Stimulated activated memory B cell treated with anti-CD40 and anti-IgM and Interleukin-4, amounts not matched to agents 10 μg/mL and 1 μg/mL and 100 μg/mL, for 72 hours (primary cell): ENCODE measurements around the gene MCRIP1.
"Not testable (repeated sequence)": the region's sequence is repeated elsewhere in the genome, so short reads cannot be mapped to it uniquely, and the experiment has no call there.

ENCODE experiments used
- ATAC-seq: fragments of 150-1000 bp; cut with Tn5 transposase; 2 replicates; pipeline ENCODE4 v1.10.0; 2021
- H3K27ac Mint-ChIP-seq: one replicate; pipeline ENCODE4 v1.8.0; 2022; ENCODE audit warnings: mild to moderate bottlenecking, mixed read lengths
- H3K27me3 Mint-ChIP-seq: one replicate; pipeline ENCODE4 v1.8.0; 2022; ENCODE audit warnings: mixed read lengths
- H3K36me3 Mint-ChIP-seq: one replicate; pipeline ENCODE4 v1.8.0; 2022; ENCODE audit warnings: mixed read lengths
- H3K4me1 Mint-ChIP-seq: one replicate; pipeline ENCODE4 v1.8.0; 2022; ENCODE audit warnings: mixed read lengths
- H3K4me3 Mint-ChIP-seq: one replicate; pipeline ENCODE4 v1.8.0; 2022; ENCODE audit warnings: mild to moderate bottlenecking, moderate library complexity, mixed read lengths
- H3K9me3 Mint-ChIP-seq: one replicate; pipeline ENCODE4 v1.8.0; 2022; ENCODE audit warnings: mixed read lengths

MCRIP1 gene

GRCh38 chr17:81846743-81847689 is 13.9 kb upstream of the MCRIP1 start:
- Mint-ChIP-seq H3K27me3 (no peaks in the 10 kb centered on the region), H3K9me3 (no peaks in the 10 kb centered on the region)

GRCh38 chr17:81845881-81846742 is 13.0 kb upstream of the MCRIP1 start:
- H3K4me3 Mint-ChIP-seq = no peak overlapping the region
- H3K27me3 Mint-ChIP-seq = no peaks in the 10 kb centered on the region
- ATAC-seq = no peak
- peaks cover 45% of the 10 kb centered on the region for H3K36me3 Mint-ChIP-seq
- no peak overlapping the region for H3K27ac Mint-ChIP-seq
- H3K4me1 Mint-ChIP-seq = no peaks in the 10 kb centered on the region
- no peaks in the 10 kb centered on the region for H3K9me3 Mint-ChIP-seq

More at GRCh38 chr17:81846743-81847689, 13.9 kb upstream of the MCRIP1 start:
- Mint-ChIP-seq H3K27ac (no peak overlapping the region), H3K4me3 (no peak overlapping the region), H3K4me1 (no peaks in the 10 kb centered on the region), H3K36me3 (peaks cover 54% of the 10 kb centered on the region)
- ATAC-seq = no peak

GRCh38 chr17:81845361-81845760 is 12.3 kb upstream of the MCRIP1 start:
- ATAC-seq = no peak
- Mint-ChIP-seq H3K9me3 (no peaks in the 10 kb centered on the region), H3K4me1 (no peaks in the 10 kb centered on the region), H3K4me3 (no peak overlapping the region), H3K27me3 (no peaks in the 10 kb centered on the region), H3K36me3 (peaks cover 44% of the 10 kb centered on the region), H3K27ac (no peak overlapping the region)

- H3K9me3 Mint-ChIP-seq = no peaks in the 10 kb centered on the region
- ATAC-seq = no peak
- no peaks in the 10 kb centered on the region for H3K27me3 Mint-ChIP-seq
- H3K27ac Mint-ChIP-seq = no peak overlapping the region
- no peak overlapping the region for H3K4me3 Mint-ChIP-seq
- H3K36me3 Mint-ChIP-seq = peaks cover 44% of the 10 kb centered on the region
- no peaks in the 10 kb centered on the region for H3K4me1 Mint-ChIP-seq
Observed at GRCh38 chr17:81844887-81845286, 11.8 kb upstream of the MCRIP1 start.

GRCh38 chr17:81844327-81844851 is 11.3 kb upstream of the MCRIP1 start:
- Mint-ChIP-seq H3K4me3 (peak overlapping the region; percentile 5), H3K4me1 (no peaks in the 10 kb centered on the region), H3K36me3 (peaks cover 44% of the 10 kb centered on the region), H3K27me3 (no peaks in the 10 kb centered on the region), H3K27ac (no peak overlapping the region), H3K9me3 (no peaks in the 10 kb centered on the region)
- ATAC-seq = no peak

- no peak overlapping the region for H3K27ac Mint-ChIP-seq
- peaks cover 44% of the 10 kb centered on the region for H3K36me3 Mint-ChIP-seq
- no peaks in the 10 kb centered on the region for H3K27me3 Mint-ChIP-seq
- no peak overlapping the region for H3K4me3 Mint-ChIP-seq
- H3K4me1 Mint-ChIP-seq = no peaks in the 10 kb centered on the region
- ATAC-seq = no peak
- H3K9me3 Mint-ChIP-seq = no peaks in the 10 kb centered on the region
Observed at GRCh38 chr17:81843713-81844326, 10.7 kb upstream of the MCRIP1 start.

- Mint-ChIP-seq H3K9me3 (no peaks in the 10 kb centered on the region), H3K4me1 (no peaks in the 10 kb centered on the region), H3K4me3 (no peak overlapping the region), H3K27me3 (no peaks in the 10 kb centered on the region), H3K36me3 (peaks cover 39% of the 10 kb centered on the region), H3K27ac (no peak overlapping the region)
- ATAC-seq = no peak
Observed at GRCh38 chr17:81842725-81843504, 9.8 kb upstream of the MCRIP1 start.

- Mint-ChIP-seq H3K9me3 (no peaks in the 10 kb centered on the region), H3K27ac (no peak overlapping the region), H3K4me3 (no peak overlapping the region), H3K36me3 (peaks cover 37% of the 10 kb centered on the region), H3K27me3 (no peaks in the 10 kb centered on the region), H3K4me1 (no peaks in the 10 kb centered on the region)
- ATAC-seq = no peak
Observed at GRCh38 chr17:81842378-81842724, 9.3 kb upstream of the MCRIP1 start.

- ATAC-seq = no peak
- Mint-ChIP-seq H3K9me3 (no peaks in the 10 kb centered on the region), H3K4me3 (no peak overlapping the region), H3K4me1 (no peaks in the 10 kb centered on the region), H3K36me3 (peaks cover 37% of the 10 kb centered on the region), H3K27me3 (no peaks in the 10 kb centered on the region), H3K27ac (no peak overlapping the region)
Observed at GRCh38 chr17:81841866-81842265, 8.8 kb upstream of the MCRIP1 start.

- Mint-ChIP-seq H3K36me3 (peaks cover 32% of the 10 kb centered on the region), H3K4me3 (no peak overlapping the region), H3K27me3 (no peaks in the 10 kb centered on the region), H3K27ac (no peak overlapping the region), H3K4me1 (peaks cover 2% of the 10 kb centered on the region), H3K9me3 (no peaks in the 10 kb centered on the region)
- ATAC-seq = no peak
Observed at GRCh38 chr17:81840826-81841778, 8.0 kb upstream of the MCRIP1 start.

GRCh38 chr17:81840059-81840458 is 7.0 kb upstream of the MCRIP1 start:
- H3K36me3 Mint-ChIP-seq = peaks cover 26% of the 10 kb centered on the region
- not testable (repeated sequence) for ATAC-seq, H3K4me1 Mint-ChIP-seq, H3K27ac Mint-ChIP-seq, H3K27me3 Mint-ChIP-seq, H3K4me3 Mint-ChIP-seq, H3K9me3 Mint-ChIP-seq

GRCh38 chr17:81839301-81839700 is 6.2 kb upstream of the MCRIP1 start:
- H3K4me3 Mint-ChIP-seq = no peak overlapping the region
- no peaks in the 10 kb centered on the region for H3K27me3 Mint-ChIP-seq
- H3K9me3 Mint-ChIP-seq = no peaks in the 10 kb centered on the region
- H3K4me1 Mint-ChIP-seq = peaks cover 7% of the 10 kb centered on the region
- H3K27ac Mint-ChIP-seq = no peak overlapping the region
- no peak for ATAC-seq
- H3K36me3 Mint-ChIP-seq = peaks cover 19% of the 10 kb centered on the region

- Mint-ChIP-seq H3K4me3 (no peak overlapping the region), H3K27ac (no peak overlapping the region), H3K9me3 (no peaks in the 10 kb centered on the region), H3K4me1 (peaks cover 9% of the 10 kb centered on the region), H3K36me3 (peaks cover 15% of the 10 kb centered on the region), H3K27me3 (no peaks in the 10 kb centered on the region)
- no peak for ATAC-seq
Observed at GRCh38 chr17:81838753-81839255, 5.7 kb upstream of the MCRIP1 start.
